Stomach (tissue), 9 donors: ENCODE measurements around the gene S100A7. TPM values are rescaled to one million over a fixed set of nuclear protein-coding genes. Genes with fewer than 3 reads are reported as not detected.

Experiments used
- DNase-seq, 2 donors: peaks; one replicate each; pipeline versions ENCODE4 v3.0.0 to v3.0.0-alpha.2; 2013 to 2019
- H3K27ac ChIP-seq, 5 donors: fragments of 200-600 bp in 4 of 5; sonication (generic) in 4 of 5; one replicate each; pipeline ENCODE4 v1.5.1; 2013 to 2019; ENCODE audit warnings: mild to moderate bottlenecking in 1 of 5, moderate library complexity in 1 of 5
- H3K27me3 ChIP-seq, 3 donors: fragments of 200-600 bp; sonication (generic); one replicate each; pipeline ENCODE4 v1.5.1; 2017 to 2019; ENCODE audit warnings: mixed run types in 1 of 3
- H3K36me3 ChIP-seq, 4 donors: fragments of 200-600 bp; sonication (generic); 1 replicate in 3 of 4; 2 replicates in 1 of 4; pipeline ENCODE4 v1.5.1; 2016 to 2019
- H3K4me1 ChIP-seq, 4 donors: fragments of 200-600 bp; sonication (generic); one replicate each; pipeline ENCODE4 v1.5.1; 2016 to 2019
- H3K4me3 ChIP-seq, 4 donors: fragments of 200-600 bp; sonication (generic) in 3 of 4; one replicate each; pipeline ENCODE4 v1.5.1; 2016 to 2019; ENCODE audit warnings: mild to moderate bottlenecking in 1 of 4
- H3K9me3 ChIP-seq, 4 donors: fragments of 200-600 bp; sonication (generic); one replicate each; pipeline ENCODE4 v1.5.1; 2016 to 2019
- EP300 ChIP-seq: sonication (generic); formaldehyde crosslinking; IDR thresholded peaks from one replicate; pipeline ENCODE4 v1.6.1; 2017; ENCODE audit warnings: antibody characterized with exemption
- POLR2A ChIP-seq, 4 donors: fragments of 450-650 bp; IDR thresholded peaks; one replicate each; pipeline ENCODE4 v1.6.1; 2016; ENCODE audit warnings: antibody characterized with exemption in 4 of 4, control low read depth in 2 of 4, mild to moderate bottlenecking in 1 of 4, moderate library complexity in 1 of 4
- POLR2AphosphoS5 ChIP-seq, 3 donors: sonication (generic); formaldehyde crosslinking; IDR thresholded peaks; one replicate each; pipeline ENCODE4 v1.6.1; 2016; ENCODE audit warnings: antibody characterized with exemption in 3 of 3
- WGBS, 5 donors: extraction: QIAGEN DNeasy Blood & Tissue Kit in 3 of 5; methylation state at CpG; one replicate each; pipeline versions ENCODE4 v1.1.5 to v1.1.7; 2013 to 2018; 5-methylcytosine and 5-hydroxymethylcytosine counted together
- intact Hi-C: fragments of 100-400 bp; cut with DNase I; formaldehyde crosslinking; loops from one replicate; pipeline ENCODE4 v1.15.1; 2023; ENCODE audit warnings: low total_unique reads
- polyA plus RNA-seq, 3 donors: library from polyadenylated mRNA; stranded (reverse); fragments of 200-250 nt; gene quantifications; one replicate each; pipeline ENCODE4 v1.2.3, GENCODE V29; 2013
- total RNA-seq, 5 donors: library from RNA; depleted of rRNA; stranded (reverse); fragments of >200 nt; gene quantifications; one replicate each; pipeline versions ENCODE4 v1.1.0 to v1.2.3, GENCODE V29; 2014 to 2016
- TF ChIP-seq, protein P1 (sequence below), 7 experiments: fragments of 450-650 bp in 4 of 7; fragments of 200-600 bp in 3 of 7; sonication (generic) in 3 of 7; IDR thresholded peaks; one replicate each; pipeline ENCODE4 v1.5.1; 2016 to 2019; ENCODE audit warnings: antibody characterized with exemption in 7 of 7, control low read depth in 2 of 7, mild to moderate bottlenecking in 1 of 7
- donor health status: healthy with polysubstance abuse.
- donor health status: Bipolar disorder and iron deficiency.
- donor health status: healthy.

The S100A7 gene
- total and polyA plus RNA-seq, 8 donors = 107 TPM; not detected in 7

DNA sequence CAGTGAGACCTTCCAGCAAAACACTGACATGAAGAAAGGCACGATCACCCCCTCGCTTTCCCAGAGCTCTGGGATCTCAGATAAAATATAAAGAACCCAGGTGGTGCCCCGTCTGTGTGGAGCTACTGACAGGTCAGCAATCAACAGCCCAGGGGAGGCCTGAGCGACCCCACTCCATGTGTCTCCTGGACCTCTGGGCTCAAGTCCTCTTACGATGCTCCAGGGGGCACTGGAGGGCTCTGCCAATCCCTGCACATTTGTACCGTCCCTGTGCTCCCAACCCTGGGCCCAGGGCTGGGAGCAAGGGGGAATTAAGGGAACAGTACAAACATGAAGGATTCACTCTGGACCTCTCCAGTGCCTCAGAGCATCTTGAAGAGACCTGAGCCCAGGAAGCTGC, 31.7 kb downstream of the S100A7 start:
- DNase-seq = no peak
- H3K36me3 ChIP-seq = no peaks in the 10 kb centered on the region
- H3K27ac ChIP-seq = no peak overlapping the region
- 40 to 54% (median 50%) methylated on average over 6 of the region's 6 CpGs for WGBS, 5 donors
- H3K27me3 ChIP-seq = peaks cover 0 to 42% (median 20%) of the 10 kb centered on the region in 3 donors
- H3K4me3 ChIP-seq = no peak overlapping the region
- no peaks in the 10 kb centered on the region for H3K9me3 ChIP-seq
- no peaks in the 10 kb centered on the region for H3K4me1 ChIP-seq
- intact Hi-C loops = no loop called here
- TF ChIP-seq, protein P1, sequence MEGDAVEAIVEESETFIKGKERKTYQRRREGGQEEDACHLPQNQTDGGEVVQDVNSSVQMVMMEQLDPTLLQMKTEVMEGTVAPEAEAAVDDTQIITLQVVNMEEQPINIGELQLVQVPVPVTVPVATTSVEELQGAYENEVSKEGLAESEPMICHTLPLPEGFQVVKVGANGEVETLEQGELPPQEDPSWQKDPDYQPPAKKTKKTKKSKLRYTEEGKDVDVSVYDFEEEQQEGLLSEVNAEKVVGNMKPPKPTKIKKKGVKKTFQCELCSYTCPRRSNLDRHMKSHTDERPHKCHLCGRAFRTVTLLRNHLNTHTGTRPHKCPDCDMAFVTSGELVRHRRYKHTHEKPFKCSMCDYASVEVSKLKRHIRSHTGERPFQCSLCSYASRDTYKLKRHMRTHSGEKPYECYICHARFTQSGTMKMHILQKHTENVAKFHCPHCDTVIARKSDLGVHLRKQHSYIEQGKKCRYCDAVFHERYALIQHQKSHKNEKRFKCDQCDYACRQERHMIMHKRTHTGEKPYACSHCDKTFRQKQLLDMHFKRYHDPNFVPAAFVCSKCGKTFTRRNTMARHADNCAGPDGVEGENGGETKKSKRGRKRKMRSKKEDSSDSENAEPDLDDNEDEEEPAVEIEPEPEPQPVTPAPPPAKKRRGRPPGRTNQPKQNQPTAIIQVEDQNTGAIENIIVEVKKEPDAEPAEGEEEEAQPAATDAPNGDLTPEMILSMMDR (IDR thresholded peaks at IDR 0.05) = no peak
- TF ChIP-seq POLR2AphosphoS5 (IDR thresholded peaks at IDR 0.05) (no peak), EP300 (no peak), POLR2A (IDR thresholded peaks at IDR 0.05) (no peak)

DNA sequence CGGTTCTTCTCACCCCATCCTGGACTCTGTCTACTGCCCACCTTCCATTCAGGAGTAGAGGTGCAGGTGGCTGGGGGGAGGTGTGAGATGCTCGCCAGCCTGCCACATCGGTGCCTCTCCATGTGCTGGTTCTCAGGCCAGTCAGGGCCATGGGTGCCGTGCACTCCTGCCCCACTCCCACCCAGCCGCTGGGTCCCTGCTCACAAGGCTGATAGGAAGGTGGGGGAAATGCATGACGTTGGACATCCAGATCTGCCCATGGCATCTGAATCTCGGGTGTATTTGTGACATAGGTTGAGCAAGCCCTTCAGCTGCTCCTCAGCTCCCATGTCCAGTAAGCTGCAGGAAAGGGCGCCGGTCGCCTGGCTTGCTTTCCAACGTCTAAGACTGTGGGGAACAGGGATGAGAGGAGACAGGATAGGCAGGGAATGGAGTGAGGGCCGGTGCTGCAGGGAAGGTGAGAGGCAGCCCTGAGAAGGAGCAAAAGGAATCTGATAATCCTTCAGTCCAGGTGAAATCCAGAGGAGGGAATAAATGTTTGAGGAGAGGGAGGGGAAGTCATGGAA, 32.3 kb downstream of the S100A7 start:
- Histone ChIP-seq H3K27me3 (peaks cover 0 to 39% (median 20%) of the 10 kb centered on the region in 3 donors), H3K27ac (no peak overlapping the region), H3K36me3 (no peaks in the 10 kb centered on the region), H3K4me3 (no peak overlapping the region), H3K4me1 (no peaks in the 10 kb centered on the region), H3K9me3 (no peaks in the 10 kb centered on the region)
- TF ChIP-seq POLR2A (IDR thresholded peaks at IDR 0.05) (no peak), EP300 (no peak), POLR2AphosphoS5 (IDR thresholded peaks at IDR 0.05) (no peak)
- TF ChIP-seq, protein P1 (IDR thresholded peaks at IDR 0.05) = no peak
- intact Hi-C loops = no loop called here
- 72 to 78% (median 76%) methylated on average over 12 of the region's 12 CpGs for WGBS, 5 donors
- DNase-seq = no peak

DNA sequence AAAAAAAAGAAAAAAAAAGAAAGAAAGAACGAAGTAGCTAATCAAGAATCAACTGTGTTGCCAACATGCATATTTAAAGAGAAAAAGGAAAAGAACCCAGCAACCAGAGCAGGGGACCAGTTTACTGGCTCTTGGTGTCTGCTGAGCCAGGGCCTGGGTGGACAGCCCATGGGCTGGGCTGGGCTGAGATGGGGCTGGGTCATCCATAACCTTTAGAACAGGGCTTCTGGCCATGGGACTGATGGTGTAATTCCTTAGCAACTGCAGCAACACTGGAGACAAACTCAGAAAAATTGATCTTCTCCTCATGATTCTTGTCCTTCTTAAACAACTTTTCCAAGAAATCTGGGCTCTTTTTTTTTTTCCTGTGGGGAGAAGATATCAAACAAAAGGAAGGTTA, 33.6 kb downstream of the S100A7 start:
- Histone ChIP-seq H3K36me3 (no peaks in the 10 kb centered on the region), H3K27ac (no peak overlapping the region), H3K4me1 (no peaks in the 10 kb centered on the region), H3K4me3 (no peak overlapping the region), H3K9me3 (no peaks in the 10 kb centered on the region), H3K27me3 (peaks cover 0 to 37% (median 20%) of the 10 kb centered on the region in 3 donors)
- TF ChIP-seq POLR2A (IDR thresholded peaks at IDR 0.05) (no peak), EP300 (no peak), POLR2AphosphoS5 (IDR thresholded peaks at IDR 0.05) (no peak)
- TF ChIP-seq, protein P1 (IDR thresholded peaks at IDR 0.05) = no peak
- DNase-seq = no peak
- intact Hi-C loops = no loop called here
- 5 to 29% (median 15%) methylated on average over 1 of the region's 1 CpG for WGBS, 5 donors

DNA sequence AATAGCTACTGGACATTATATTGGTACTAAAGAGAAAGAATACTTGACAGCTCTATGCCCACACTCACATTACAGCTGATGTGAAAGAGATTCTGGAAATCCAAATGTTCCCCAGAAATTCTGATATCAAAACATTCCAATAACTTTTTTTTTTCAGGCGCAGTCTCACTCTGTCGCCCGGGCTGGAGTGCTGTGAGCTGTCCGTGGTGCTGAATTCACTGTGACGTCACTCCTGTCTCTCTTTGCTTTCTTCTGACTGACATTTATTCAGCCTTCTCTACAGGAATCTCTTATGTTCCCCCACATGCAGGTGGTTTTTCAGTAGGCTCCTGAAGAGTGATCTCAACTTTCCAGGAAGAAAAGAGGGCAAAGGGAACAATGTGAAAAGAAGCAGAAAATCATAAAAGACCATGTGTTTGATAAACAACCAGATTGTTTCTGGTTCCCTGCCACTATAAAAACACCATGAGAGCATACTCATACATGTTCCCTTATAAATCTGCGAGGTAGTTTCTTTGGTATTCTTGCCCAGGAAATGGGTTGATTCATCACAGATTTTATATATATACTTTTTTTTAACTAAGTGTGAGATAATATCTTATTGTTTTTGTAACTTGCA, 37.9 kb downstream of the S100A7 start:
- TF ChIP-seq POLR2A (IDR thresholded peaks at IDR 0.05) = no peak
- TF ChIP-seq POLR2AphosphoS5 (IDR thresholded peaks at IDR 0.05) = no peak
- TF ChIP-seq, protein P1 (IDR thresholded peaks at IDR 0.05) = no peak
- TF ChIP-seq EP300 = no peak
- H3K4me3 ChIP-seq = no peak overlapping the region
- no peaks in the 10 kb centered on the region for H3K36me3 ChIP-seq
- DNase-seq = peak; percentile 78 to 90
- WGBS, 5 donors = 6 to 10% (median 8%) methylated on average over 6 of the region's 6 CpGs
- H3K27me3 ChIP-seq = peaks cover 0 to 40% (median 5%) of the 10 kb centered on the region in 3 donors
- no peak overlapping the region for H3K27ac ChIP-seq
- no peaks in the 10 kb centered on the region for H3K4me1 ChIP-seq
- intact Hi-C loops = no loop called here
- no peaks in the 10 kb centered on the region for H3K9me3 ChIP-seq
